ENCODE measurements around the gene PLCD3. TPM values are rescaled to one million over a fixed set of nuclear protein-coding genes. Genes with fewer than 3 reads are reported as not detected.

The PLCD3 gene
- total RNA-seq, 2 experiments from 2014 or later: 1.4 to 4.6 TPM

DNA sequence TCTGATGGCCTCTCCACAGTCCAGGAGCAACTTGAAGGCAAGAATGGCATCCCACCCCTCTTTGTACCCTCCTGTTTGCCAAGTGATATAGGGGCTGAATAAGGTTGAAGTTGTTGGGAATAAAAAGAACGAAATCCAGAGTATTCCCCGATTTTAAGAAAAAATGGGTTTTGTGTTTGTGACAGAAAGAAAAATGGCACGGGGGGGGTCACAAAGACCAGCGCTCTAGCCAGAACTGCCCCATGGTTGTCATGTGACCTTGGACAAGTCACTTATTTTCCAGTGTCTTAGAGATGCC is 14.2 kb upstream of the PLCD3 start:
- H3K4me3 ChIP-seq (ENCODE audit: low read depth, low read length, poor library complexity, severe bottlenecking): peak overlapping the region; percentile 75
- intact Hi-C loops (cut with micrococcal nuclease; ENCODE audit: unreplicated experiment): no loop called here

DNA sequence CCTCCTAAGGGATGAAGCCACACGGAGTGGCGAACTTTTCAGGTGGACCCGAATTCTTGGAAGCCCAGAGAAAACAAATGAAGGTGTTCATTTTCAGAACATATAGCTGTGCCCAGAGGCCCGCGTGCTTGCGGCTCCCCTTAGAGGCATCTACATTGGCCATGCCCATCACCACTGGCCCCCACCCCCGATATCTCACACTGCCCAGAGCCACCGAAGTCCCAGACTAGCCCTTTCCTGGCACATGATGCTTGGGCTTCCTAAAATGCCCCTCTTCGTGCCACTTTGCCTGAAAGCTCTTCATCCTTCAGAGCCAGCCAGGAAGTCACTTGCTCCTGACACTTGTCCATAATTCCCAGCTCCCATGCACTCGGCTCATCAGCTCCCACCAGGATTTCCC is 13.9 kb upstream of the PLCD3 start:
- Histone ChIP-seq H3K27ac (ENCODE audit: low read depth, low read length, poor library complexity, severe bottlenecking) (no peak overlapping the region), H3K79me2 (ENCODE audit: insufficient read depth, low read depth, low read length) (peaks cover 12% of the 10 kb centered on the region; the same call in 1 of the 2 replicates), H4K20me1 (ENCODE audit: insufficient read depth, low read length) (peaks cover 8% of the 10 kb centered on the region; the same call in 1 of the 2 replicates), H3K9me2 (ENCODE audit: insufficient read depth, low read length) (no peaks in the 10 kb centered on the region), H3K36me3 (ENCODE audit: insufficient read depth, low read length) (no peaks in the 10 kb centered on the region), H3K4me1 (ENCODE audit: insufficient read depth, low read length, poor library complexity, severe bottlenecking) (peaks cover 38% of the 10 kb centered on the region), H3K4me3 (ENCODE audit: low read depth, low read length, poor library complexity, severe bottlenecking) (no peak overlapping the region), H2AFZ (ENCODE audit: low read length) (no peak overlapping the region), H3K4me2 (ENCODE audit: low read length) (peak overlapping the region; percentile 95), H3K9me3 (ENCODE audit: low read length) (no peaks in the 10 kb centered on the region)
- TF ChIP-seq, protein P1, sequence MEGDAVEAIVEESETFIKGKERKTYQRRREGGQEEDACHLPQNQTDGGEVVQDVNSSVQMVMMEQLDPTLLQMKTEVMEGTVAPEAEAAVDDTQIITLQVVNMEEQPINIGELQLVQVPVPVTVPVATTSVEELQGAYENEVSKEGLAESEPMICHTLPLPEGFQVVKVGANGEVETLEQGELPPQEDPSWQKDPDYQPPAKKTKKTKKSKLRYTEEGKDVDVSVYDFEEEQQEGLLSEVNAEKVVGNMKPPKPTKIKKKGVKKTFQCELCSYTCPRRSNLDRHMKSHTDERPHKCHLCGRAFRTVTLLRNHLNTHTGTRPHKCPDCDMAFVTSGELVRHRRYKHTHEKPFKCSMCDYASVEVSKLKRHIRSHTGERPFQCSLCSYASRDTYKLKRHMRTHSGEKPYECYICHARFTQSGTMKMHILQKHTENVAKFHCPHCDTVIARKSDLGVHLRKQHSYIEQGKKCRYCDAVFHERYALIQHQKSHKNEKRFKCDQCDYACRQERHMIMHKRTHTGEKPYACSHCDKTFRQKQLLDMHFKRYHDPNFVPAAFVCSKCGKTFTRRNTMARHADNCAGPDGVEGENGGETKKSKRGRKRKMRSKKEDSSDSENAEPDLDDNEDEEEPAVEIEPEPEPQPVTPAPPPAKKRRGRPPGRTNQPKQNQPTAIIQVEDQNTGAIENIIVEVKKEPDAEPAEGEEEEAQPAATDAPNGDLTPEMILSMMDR (conservative IDR thresholded peaks at IDR 0.05; ENCODE audit: low read length): no peak
- DNase-seq (ENCODE audit: low spot score): no peak
- no TSS peak for BruUV-seq (replicated peaks)
- ChIA-PET CTCF (ENCODE audit: unreplicated experiment) (interaction anchor here (0.6 kb wide), 1 partner anchor 235 kb away, joined by 5 read pairs; no protein-coding TSS in a partner anchor), POLR2A (interaction anchor here (0.6 kb wide), 1 partner anchor 80 kb away, joined by 3 read pairs; no protein-coding TSS in a partner anchor)
- intact Hi-C loops (cut with micrococcal nuclease; ENCODE audit: unreplicated experiment): no loop called here

More for the DNA sequence above, 14.2 kb upstream of the PLCD3 start:
- Histone ChIP-seq H3K36me3 (ENCODE audit: insufficient read depth, low read length) (no peaks in the 10 kb centered on the region), H3K79me2 (ENCODE audit: insufficient read depth, low read depth, low read length) (peaks cover 12% of the 10 kb centered on the region; the same call in 1 of the 2 replicates), H3K4me1 (ENCODE audit: insufficient read depth, low read length, poor library complexity, severe bottlenecking) (peaks cover 41% of the 10 kb centered on the region), H3K9me2 (ENCODE audit: insufficient read depth, low read length) (no peaks in the 10 kb centered on the region), H4K20me1 (ENCODE audit: insufficient read depth, low read length) (peaks cover 12% of the 10 kb centered on the region; the same call in 1 of the 2 replicates), H3K4me2 (ENCODE audit: low read length) (peak overlapping the region; percentile 95), H3K9me3 (ENCODE audit: low read length) (no peaks in the 10 kb centered on the region), H2AFZ (ENCODE audit: low read length) (peak overlapping the region; percentile 84; the same call in 1 of the 2 replicates), H3K27ac (ENCODE audit: low read depth, low read length, poor library complexity, severe bottlenecking) (peak overlapping the region; percentile 88)
- ChIA-PET CTCF (ENCODE audit: unreplicated experiment) (interaction anchor here (0.6 kb wide), 1 partner anchor 236 kb away, joined by 5 read pairs; no protein-coding TSS in a partner anchor), POLR2A (interaction anchor here (0.6 kb wide), 1 partner anchor 81 kb away, joined by 3 read pairs; no protein-coding TSS in a partner anchor)
- TF ChIP-seq, protein P1 (conservative IDR thresholded peaks at IDR 0.05; ENCODE audit: low read length): no peak
- no TSS peak for BruUV-seq (replicated peaks)
- no peak for DNase-seq (ENCODE audit: low spot score)

DNA sequence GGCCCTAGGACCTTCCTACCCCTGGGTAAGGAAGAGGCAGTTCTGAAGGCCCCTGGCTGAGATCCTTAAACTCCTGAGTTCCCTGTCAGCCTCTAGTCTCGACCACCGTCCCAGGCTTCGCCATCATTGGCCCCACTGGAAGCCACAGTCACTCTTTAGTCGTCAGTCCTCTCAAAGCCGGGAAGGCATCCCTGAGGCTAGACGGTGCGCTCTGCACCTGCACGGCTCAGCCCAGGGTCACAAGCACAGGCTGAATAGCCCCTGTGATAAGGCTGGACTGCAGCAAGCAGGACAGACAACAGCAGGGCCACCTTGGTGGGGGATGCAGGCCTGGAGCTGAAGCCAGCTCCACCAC is 12.7 kb upstream of the PLCD3 start:
- H3K9me2 ChIP-seq (ENCODE audit: insufficient read depth, low read length): no peaks in the 10 kb centered on the region
- H3K27ac ChIP-seq (ENCODE audit: low read depth, low read length, poor library complexity, severe bottlenecking): no peak overlapping the region
- no peak overlapping the region for H2AFZ ChIP-seq (ENCODE audit: low read length)
- TF ChIP-seq EZH2phosphoT487 (IDR thresholded peaks at IDR 0.05; ENCODE audit: borderline replicate concordance, low read depth, low read length): no peak
- TF ChIP-seq, protein P1 (conservative IDR thresholded peaks at IDR 0.05; ENCODE audit: low read length): no peak
- no peak overlapping the region for H3K4me3 ChIP-seq (ENCODE audit: low read depth, low read length, poor library complexity, severe bottlenecking)
- H4K20me1 ChIP-seq (ENCODE audit: insufficient read depth, low read length): peaks cover 5% of the 10 kb centered on the region; the same call in 1 of the 2 replicates
- no peak overlapping the region for H3K4me2 ChIP-seq (ENCODE audit: low read length)
- DNase-seq (ENCODE audit: low spot score): no peak
- no TSS peak for BruUV-seq (replicated peaks)
- intact Hi-C loops (cut with micrococcal nuclease; ENCODE audit: unreplicated experiment): no loop called here
- peaks cover 31% of the 10 kb centered on the region for H3K4me1 ChIP-seq (ENCODE audit: insufficient read depth, low read length, poor library complexity, severe bottlenecking)
- ChIA-PET POLR2A (no interaction called here), CTCF (ENCODE audit: unreplicated experiment) (interaction anchor here (1.0 kb wide), 1 partner anchor 9 kb away, joined by 3 read pairs; the partner anchor contains the start of gene ACBD4)
- no peaks in the 10 kb centered on the region for H3K36me3 ChIP-seq (ENCODE audit: insufficient read depth, low read length)
- peaks cover 4% of the 10 kb centered on the region; the same call in 1 of the 2 replicates for H3K79me2 ChIP-seq (ENCODE audit: insufficient read depth, low read depth, low read length)
- H3K9me3 ChIP-seq (ENCODE audit: low read length): no peaks in the 10 kb centered on the region
